Esophagus squamous epithelium (tissue), 4 donors: ENCODE measurements around the gene SERINC5.

ENCODE experiments used
- POLR2A ChIP-seq, 4 donors: fragments of 450-650 bp; IDR thresholded peaks; one replicate each; pipeline ENCODE4 v1.6.1; 2017; ENCODE audit warnings: antibody characterized with exemption in 4 of 4, mild to moderate bottlenecking in 4 of 4, moderate library complexity in 3 of 4
- TF ChIP-seq, protein P1 (sequence below), 6 experiments: fragments of 450-650 bp in 4 of 6; fragments of 200-600 bp in 2 of 6; sonication (generic) in 2 of 6; IDR thresholded peaks; one replicate each; pipeline ENCODE4 v1.5.1; 2016 to 2019; ENCODE audit warnings: antibody characterized with exemption in 6 of 6, mild to moderate bottlenecking in 4 of 6, moderate library complexity in 4 of 6

DNA sequence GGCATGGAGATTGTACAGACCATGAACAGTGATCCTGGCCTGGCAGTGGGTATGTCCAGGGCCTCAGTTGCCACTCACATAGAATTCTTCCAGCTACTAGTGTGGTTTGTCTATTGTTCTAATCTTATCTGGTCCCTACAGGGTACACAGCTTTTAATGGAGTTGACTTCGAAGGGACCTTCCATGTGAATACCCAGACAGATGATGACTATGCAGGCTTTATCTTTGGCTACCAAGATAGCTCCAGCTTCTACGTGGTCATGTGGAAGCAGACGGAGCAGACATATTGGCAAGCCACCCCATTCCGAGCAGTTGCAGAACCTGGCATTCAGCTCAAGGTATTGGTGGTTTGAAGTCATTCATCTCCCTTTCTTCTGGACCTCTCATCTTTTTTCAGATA, 176.9 kb downstream of the SERINC5 start:
- no peak for TF ChIP-seq POLR2A (IDR thresholded peaks at IDR 0.05)
- TF ChIP-seq, protein P1, sequence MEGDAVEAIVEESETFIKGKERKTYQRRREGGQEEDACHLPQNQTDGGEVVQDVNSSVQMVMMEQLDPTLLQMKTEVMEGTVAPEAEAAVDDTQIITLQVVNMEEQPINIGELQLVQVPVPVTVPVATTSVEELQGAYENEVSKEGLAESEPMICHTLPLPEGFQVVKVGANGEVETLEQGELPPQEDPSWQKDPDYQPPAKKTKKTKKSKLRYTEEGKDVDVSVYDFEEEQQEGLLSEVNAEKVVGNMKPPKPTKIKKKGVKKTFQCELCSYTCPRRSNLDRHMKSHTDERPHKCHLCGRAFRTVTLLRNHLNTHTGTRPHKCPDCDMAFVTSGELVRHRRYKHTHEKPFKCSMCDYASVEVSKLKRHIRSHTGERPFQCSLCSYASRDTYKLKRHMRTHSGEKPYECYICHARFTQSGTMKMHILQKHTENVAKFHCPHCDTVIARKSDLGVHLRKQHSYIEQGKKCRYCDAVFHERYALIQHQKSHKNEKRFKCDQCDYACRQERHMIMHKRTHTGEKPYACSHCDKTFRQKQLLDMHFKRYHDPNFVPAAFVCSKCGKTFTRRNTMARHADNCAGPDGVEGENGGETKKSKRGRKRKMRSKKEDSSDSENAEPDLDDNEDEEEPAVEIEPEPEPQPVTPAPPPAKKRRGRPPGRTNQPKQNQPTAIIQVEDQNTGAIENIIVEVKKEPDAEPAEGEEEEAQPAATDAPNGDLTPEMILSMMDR (IDR thresholded peaks at IDR 0.05) = no peak
